Activated naive CD8-positive, alpha-beta T cell (primary cell): ENCODE measurements around the gene EVI5.
"Not testable (repeated sequence)": the region's sequence is repeated elsewhere in the genome, so short reads cannot be mapped to it uniquely, and the experiment has no call there.

Experiments used
- H3K27ac Mint-ChIP-seq: one replicate; pipeline ENCODE4 v1.8.0; 2021; ENCODE audit warnings: mixed read lengths
- H3K27me3 Mint-ChIP-seq: one replicate; pipeline ENCODE4 v1.8.0; 2021; ENCODE audit warnings: mixed read lengths
- H3K36me3 Mint-ChIP-seq: one replicate; pipeline ENCODE4 v1.8.0; 2021; ENCODE audit warnings: mixed read lengths
- H3K4me1 Mint-ChIP-seq: one replicate; pipeline ENCODE4 v1.8.0; 2021; ENCODE audit warnings: low read depth, mixed read lengths
- H3K4me3 Mint-ChIP-seq: one replicate; pipeline ENCODE4 v1.8.0; 2021; ENCODE audit warnings: mild to moderate bottlenecking, mixed read lengths
- H3K9me3 Mint-ChIP-seq: one replicate; pipeline ENCODE4 v1.8.0; 2021; ENCODE audit warnings: low read depth, mixed read lengths

EVI5 gene

DNA sequence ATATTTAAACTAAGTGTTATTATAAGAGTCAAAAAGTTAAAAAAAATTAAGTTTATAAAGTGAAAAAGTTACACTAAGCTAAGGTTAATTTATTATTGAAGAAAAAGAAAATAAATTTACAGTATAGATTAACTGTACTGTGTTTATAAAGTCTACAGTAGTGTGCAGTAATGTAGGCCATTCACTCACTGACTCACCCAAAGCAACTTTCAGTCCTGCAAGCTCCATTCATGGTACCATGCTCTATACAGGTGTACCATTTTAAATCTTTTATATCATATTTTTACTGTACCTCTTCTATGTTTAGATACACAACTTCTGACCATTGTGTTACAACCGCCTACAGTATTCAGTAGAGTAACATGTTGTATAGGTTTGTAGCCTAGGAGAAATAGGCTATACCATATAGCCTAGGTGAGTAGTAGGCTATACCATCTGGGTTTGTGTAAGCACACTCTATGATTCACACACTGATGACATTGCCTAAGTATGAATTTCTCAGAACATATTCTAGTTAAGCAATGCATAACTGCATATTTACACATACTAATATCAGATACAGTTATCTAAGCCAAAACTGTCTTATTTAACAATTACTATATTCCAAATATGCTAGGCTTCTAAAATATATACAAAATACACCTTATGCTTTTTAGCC lies 217.6 kb downstream of the EVI5 start:
- H3K27ac Mint-ChIP-seq: no peak overlapping the region
- H3K9me3 Mint-ChIP-seq: no peaks in the 10 kb centered on the region
- H3K4me3 Mint-ChIP-seq: no peak overlapping the region
- H3K27me3 Mint-ChIP-seq: no peaks in the 10 kb centered on the region
- peaks cover 28% of the 10 kb centered on the region for H3K4me1 Mint-ChIP-seq
- H3K36me3 Mint-ChIP-seq: peaks cover 9% of the 10 kb centered on the region

DNA sequence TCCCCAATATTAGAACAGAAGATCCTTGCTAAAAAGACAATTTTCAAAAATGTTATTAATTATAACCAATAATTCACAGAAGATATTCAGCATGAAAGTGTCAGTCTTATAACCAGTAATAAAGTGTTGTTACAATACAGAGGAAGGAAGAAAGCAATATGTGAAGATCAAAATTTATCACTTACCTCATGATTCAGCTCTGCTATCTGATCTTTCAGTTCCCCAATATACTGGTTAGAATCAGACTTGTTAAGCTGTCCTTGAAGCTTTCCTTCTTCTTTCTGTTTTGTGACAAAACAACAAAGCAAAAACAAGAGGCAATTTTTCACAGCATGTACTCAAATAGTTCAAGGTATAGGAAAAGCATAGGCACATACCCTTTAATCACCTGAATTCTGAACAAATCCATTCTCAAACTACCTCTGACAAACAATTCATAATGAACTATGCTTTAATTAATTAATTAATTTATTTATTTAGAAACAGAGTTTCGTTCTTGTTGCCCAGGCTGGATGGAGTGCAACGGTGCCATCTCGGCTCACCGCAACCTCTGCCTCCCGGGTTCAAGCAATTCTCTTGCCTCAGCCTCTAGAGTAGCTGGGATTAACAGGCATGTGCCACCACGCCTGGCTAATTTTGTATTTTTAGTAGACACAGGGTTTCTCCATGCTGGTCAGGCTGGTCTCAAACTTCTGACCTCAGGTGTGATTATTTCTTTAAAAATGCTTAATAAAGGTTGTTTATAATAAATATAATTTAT lies 221.3 kb downstream of the EVI5 start:
- peaks cover 6% of the 10 kb centered on the region for H3K36me3 Mint-ChIP-seq
- no peaks in the 10 kb centered on the region for H3K27me3 Mint-ChIP-seq
- H3K9me3 Mint-ChIP-seq: no peaks in the 10 kb centered on the region
- H3K4me1 Mint-ChIP-seq: peaks cover 14% of the 10 kb centered on the region
- no peak overlapping the region for H3K27ac Mint-ChIP-seq
- no peak overlapping the region for H3K4me3 Mint-ChIP-seq

DNA sequence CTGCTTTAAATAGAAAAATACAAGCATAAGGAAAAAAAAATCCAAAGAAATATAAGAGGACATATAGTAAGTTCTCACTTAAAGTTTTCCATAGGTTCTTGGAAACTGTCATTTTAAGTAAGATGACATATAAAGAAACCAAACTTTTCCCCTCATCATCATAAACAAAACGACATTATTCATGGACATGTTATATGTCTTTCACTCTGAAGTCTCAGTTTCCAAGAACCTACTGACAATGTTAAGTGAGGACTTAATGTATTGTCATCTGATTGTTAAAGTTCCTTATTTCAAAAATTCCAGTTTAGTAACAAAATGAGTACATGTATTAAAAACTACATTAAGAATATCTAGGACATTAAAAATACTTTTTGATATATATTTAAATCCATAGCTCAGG lies 228.6 kb downstream of the EVI5 start:
- H3K4me1 Mint-ChIP-seq: peaks cover 27% of the 10 kb centered on the region
- H3K4me3 Mint-ChIP-seq: no peak overlapping the region
- peak overlapping the region; percentile 83 for H3K27ac Mint-ChIP-seq
- H3K36me3 Mint-ChIP-seq: peaks cover 7% of the 10 kb centered on the region
- H3K27me3 Mint-ChIP-seq: no peaks in the 10 kb centered on the region
- H3K9me3 Mint-ChIP-seq: no peaks in the 10 kb centered on the region

DNA sequence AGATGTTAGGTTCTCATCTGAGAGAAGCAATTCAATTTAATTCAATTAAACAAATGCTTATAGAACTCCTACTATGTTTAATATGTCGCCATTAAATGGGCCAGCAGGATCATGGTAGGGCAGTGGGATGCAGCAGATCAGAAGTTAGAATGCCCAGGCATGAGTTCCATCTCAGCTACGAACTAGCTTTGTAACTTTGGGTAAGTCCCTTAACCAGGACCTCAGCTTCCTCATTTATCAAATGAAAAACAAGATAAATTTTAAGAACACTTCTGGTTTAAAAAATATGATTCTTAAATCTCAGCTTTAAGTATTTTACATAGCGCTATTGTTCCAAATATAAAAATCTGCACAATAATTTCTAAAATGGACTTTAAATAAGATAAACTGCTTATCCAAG lies 230.7 kb downstream of the EVI5 start:
- Mint-ChIP-seq H3K4me3 (no peak overlapping the region), H3K27me3 (no peaks in the 10 kb centered on the region), H3K36me3 (peaks cover 8% of the 10 kb centered on the region), H3K4me1 (peaks cover 28% of the 10 kb centered on the region), H3K27ac (no peak overlapping the region), H3K9me3 (no peaks in the 10 kb centered on the region)

DNA sequence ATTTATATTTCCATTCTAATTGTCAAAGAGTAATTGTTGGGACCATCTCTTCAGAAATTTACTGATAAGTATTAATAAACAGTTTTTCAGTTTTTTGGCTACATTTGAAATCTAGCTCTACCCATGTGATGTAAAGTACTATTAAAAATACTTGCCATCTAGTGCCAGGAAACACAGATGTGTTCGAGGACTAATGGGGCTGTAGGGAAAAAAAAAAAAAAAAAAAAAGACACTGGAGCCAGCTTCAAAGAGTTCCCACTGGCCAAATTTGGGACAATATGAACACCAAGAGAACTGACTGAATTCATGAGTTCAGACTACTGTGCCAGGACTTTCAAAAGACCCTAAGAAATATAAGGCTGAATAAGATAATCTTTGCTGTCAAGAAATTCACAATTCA lies 233.0 kb downstream of the EVI5 start:
- Mint-ChIP-seq H3K4me1 (peaks cover 31% of the 10 kb centered on the region), H3K4me3 (no peak overlapping the region)

DNA sequence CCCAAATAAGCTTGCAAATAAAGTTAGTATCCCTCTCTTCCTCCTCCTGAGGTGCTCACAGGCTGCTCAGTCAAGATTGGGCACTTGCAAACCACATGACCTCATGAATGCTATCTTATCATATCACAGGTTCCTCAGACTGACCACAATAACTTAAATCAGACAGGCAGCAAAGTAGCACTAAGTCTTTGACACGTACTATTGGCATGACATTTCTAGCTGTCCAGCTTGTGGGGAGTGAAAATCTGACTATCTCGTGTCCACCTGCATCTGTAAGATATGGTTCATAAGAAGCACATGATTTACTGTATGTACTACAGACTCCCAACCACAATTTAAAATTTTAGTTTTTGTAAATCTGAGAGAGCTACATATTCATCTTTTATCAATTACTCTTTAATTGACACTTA lies 240.1 kb downstream of the EVI5 start:
- Mint-ChIP-seq H3K4me1 (peaks cover 43% of the 10 kb centered on the region), H3K36me3 (peaks cover 19% of the 10 kb centered on the region), H3K9me3 (peaks cover 6% of the 10 kb centered on the region), H3K27me3 (no peaks in the 10 kb centered on the region), H3K4me3 (peak overlapping the region; percentile 24), H3K27ac (peak overlapping the region; percentile 70)

More for the DNA sequence above, 233.0 kb downstream of the EVI5 start:
- no peak overlapping the region for H3K27ac Mint-ChIP-seq
- H3K36me3 Mint-ChIP-seq: peaks cover 2% of the 10 kb centered on the region
- no peaks in the 10 kb centered on the region for H3K9me3 Mint-ChIP-seq
- H3K27me3 Mint-ChIP-seq: no peaks in the 10 kb centered on the region

DNA sequence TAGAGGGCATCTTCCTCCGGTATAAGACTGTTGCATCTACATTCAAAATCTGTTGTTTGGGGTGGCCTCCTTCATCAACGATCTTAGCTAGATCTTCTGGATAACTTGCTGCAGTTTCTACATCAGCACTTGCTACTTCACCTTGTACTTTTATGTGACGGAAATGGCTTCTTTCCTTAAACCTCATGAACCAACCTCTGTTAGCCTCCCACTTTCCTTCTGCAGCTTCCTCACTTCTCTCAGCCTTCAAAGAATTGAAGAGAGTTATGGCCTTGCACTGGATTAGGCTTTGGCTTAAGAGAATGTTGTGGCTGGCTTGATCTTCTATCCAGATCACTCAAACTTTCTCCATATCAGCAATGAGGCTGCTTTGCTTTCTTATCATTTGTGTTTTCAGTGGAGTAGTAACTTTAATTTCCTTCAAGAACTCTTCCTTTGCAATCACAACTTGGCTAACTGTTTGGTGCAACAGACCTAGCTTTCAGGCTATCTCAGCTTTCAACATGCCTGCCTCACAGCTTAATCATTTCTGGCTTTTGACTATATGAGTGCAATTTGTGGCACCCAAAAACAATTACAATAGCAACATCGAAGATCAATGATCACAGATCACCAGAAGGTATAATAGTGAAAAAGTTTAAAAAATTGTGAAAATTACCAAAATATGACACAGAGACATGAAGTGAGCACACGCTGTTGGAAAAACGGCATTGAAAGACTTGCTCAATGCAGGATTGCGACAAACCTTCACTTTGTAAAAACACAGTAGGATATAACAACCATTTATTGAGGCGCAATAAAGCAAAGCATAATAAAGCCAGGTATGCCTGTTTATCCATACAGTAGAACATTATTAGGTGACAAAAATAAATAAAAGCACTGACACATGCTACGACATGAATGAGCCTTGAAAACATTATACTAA lies 241.5 kb downstream of the EVI5 start:
- H3K4me3 Mint-ChIP-seq: no peak overlapping the region
- H3K4me1 Mint-ChIP-seq: peaks cover 56% of the 10 kb centered on the region
- no peaks in the 10 kb centered on the region for H3K27me3 Mint-ChIP-seq
- peak overlapping the region; percentile 46 for H3K27ac Mint-ChIP-seq
- H3K9me3 Mint-ChIP-seq: peaks cover 6% of the 10 kb centered on the region
- H3K36me3 Mint-ChIP-seq: peaks cover 16% of the 10 kb centered on the region

DNA sequence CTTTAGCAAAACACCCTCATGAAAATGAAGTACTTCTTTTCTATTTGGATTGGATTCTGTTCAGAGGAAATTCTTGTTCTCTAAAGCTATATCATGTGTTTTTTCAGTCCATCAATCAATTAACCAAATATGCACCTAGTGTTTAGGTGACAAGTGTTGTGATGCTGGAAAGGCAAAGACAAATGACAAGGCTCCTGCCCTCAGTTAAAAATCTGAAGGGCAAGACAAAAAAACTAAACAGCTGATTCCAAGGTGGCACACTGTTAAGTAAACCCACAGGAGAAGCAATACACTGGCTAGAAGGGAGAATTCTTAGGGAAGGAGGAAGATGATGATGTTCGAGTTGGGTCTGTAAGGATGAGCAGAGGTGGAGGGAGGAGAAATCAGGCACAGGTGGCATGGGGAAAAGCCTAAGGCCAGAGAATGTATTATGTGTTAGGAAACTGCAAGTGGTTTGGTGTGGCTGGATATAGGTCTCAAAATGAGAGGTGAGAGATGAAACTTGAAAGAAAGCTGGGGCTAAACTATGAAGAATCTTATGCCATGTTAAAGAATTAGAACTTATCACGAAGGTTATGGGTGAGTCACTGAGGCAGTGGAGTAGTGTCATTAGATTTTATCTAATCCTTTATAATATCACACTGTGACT lies 246.4 kb downstream of the EVI5 start:
- Mint-ChIP-seq H3K4me1 (peaks cover 81% of the 10 kb centered on the region), H3K27me3 (no peaks in the 10 kb centered on the region), H3K36me3 (peaks cover 19% of the 10 kb centered on the region), H3K27ac (peak overlapping the region; percentile 99), H3K4me3 (peak overlapping the region; percentile 78), H3K9me3 (peaks cover 6% of the 10 kb centered on the region)

DNA sequence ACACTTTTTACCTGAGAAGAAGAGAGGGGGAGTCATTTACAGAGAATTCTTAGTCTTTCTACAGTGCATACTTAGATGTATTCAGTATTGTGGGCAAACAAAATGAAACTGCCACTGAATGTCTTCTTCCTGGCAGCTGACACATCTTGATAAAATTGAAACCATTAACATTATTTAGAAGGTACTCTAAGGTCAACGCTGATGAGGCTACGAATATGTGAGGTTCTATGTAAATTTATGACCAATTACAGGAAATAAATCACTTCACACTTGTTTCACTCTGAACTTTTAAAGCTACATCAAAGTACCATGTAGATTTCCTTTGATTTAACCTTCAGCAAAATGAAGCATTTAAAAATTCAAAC lies 246.9 kb downstream of the EVI5 start:
- Mint-ChIP-seq H3K4me3 (peak overlapping the region; percentile 78), H3K9me3 (peaks cover 6% of the 10 kb centered on the region), H3K36me3 (peaks cover 17% of the 10 kb centered on the region), H3K27ac (peak overlapping the region; percentile 99), H3K27me3 (no peaks in the 10 kb centered on the region), H3K4me1 (peaks cover 81% of the 10 kb centered on the region)

DNA sequence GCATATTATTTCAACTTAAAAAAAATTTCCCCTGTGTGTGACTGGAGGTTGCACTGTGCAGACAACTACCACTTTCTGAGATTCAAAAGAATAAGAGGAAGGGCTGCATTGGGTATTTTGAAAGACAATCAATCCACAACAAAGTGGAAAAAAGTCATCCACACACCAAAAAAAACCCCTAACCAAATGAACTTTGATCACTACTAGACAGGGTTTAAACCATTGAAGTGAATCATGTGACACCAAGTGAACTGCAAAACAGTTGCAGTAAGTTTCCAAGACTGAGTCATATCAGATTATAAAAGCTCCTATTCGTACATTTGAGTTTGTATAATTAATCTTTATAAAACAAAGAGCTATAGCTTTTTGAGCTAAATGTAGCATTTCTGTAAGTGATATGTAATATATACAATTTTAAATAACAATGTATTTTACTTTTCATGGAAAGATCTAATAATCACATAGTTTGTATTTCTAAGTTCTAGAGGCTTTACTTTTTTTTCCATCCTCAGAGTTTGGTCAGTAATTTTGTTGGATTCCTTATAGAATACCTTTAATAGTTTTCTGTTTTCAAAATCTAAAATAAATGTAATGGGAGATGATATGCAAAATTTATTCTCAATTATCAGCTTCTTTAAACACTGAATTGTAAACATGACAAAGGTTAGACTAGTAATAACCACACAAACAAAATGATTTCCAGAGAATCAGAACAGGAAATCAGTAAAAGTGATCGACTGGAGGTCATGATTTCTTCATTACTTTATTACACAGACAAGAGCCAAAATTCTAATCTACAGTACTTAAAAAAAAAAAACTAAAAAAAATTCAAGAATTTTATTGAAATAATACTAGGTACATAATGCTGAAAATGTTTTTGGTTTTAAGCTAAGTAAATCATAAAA lies 247.7 kb downstream of the EVI5 start:
- Mint-ChIP-seq H3K27me3 (no peaks in the 10 kb centered on the region), H3K4me1 (peaks cover 83% of the 10 kb centered on the region), H3K9me3 (peaks cover 7% of the 10 kb centered on the region), H3K4me3 (peak overlapping the region; percentile 73), H3K36me3 (peaks cover 16% of the 10 kb centered on the region), H3K27ac (peak overlapping the region; percentile 99)

DNA sequence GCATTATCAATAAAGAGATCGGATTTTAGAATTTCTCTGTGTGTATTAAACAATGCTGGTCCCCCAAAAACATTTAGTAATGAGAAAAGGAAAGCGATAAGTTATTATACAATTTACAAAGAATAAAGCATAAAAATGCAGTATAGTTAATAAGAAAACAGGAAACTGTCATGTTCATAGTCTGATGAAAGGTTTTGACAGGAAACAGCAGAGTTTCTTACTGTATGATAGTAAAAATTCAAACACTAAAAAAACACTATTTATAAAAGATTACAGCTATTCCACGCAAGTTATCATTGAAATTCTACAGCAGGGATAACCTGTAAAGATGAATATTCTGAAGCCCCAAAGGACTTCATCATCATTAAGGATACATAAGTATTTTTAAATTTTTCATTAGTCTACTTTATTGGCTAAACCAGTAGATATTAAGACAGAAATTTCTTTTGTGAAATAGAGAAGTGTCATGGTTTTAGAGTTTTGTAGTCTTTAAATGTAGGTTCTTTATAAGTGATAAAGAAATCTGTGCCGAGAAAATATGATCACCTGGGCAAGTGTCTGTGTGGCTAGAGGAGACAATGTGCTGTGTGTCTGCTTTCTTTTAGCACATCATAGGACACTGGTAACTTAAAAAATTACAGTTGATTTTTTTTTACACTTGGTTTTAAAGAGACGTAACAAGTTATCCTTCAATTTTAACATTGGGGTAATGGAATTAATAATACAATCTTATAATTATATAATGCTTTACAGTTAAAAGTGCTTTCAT lies 248.5 kb downstream of the EVI5 start:
- H3K36me3 Mint-ChIP-seq: peaks cover 14% of the 10 kb centered on the region

DNA sequence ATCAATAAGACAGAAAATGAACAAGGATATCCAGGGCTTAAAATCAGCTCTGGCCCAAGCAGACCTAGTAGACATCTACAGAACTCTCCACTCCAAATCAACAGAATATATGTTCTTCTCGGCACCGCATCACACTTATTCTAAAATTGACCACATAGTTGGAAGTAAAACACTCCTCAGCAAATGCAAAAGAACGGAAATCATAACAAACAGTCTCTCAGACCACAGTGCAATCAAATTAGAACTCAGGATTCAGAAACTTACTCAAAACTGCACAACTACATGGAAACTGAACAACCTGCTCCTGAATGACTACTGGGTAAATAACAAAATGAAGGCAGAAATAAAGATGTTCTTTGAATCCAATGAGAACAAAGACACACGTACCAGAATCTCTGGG lies 252.5 kb downstream of the EVI5 start:
- not testable (repeated sequence) for H3K9me3 Mint-ChIP-seq, H3K27me3 Mint-ChIP-seq
- H3K36me3 Mint-ChIP-seq: peaks cover 14% of the 10 kb centered on the region
- peak overlapping the region; percentile 99 for H3K27ac Mint-ChIP-seq
- H3K4me3 Mint-ChIP-seq: peak overlapping the region; percentile 4
- H3K4me1 Mint-ChIP-seq: peaks cover 62% of the 10 kb centered on the region

More for the DNA sequence above, 248.5 kb downstream of the EVI5 start:
- peak overlapping the region; percentile 99 for H3K27ac Mint-ChIP-seq
- H3K4me1 Mint-ChIP-seq: peaks cover 86% of the 10 kb centered on the region
- peaks cover 5% of the 10 kb centered on the region for H3K9me3 Mint-ChIP-seq
- peak overlapping the region; percentile 73 for H3K4me3 Mint-ChIP-seq
- H3K27me3 Mint-ChIP-seq: no peaks in the 10 kb centered on the region

DNA sequence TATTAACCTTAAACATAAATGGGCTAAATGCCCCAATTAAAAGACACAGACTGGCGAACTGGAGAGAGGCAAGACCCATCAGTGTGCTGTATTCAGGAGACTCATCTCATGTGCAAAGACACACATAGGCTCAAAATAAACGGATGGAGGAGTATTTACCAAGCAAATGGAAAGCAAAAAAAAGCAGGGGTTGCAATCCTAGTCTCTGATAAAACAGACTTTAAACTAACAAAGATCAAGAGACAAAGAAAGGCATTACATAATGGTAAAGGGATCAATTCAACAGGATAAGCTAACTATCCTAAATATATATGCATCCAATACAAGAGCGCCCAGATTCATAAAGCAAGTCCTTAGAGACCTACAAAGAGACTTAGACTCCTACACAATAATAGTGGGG lies 253.0 kb downstream of the EVI5 start:
- H3K27me3 Mint-ChIP-seq, H3K9me3 Mint-ChIP-seq: not testable (repeated sequence)
- peaks cover 59% of the 10 kb centered on the region for H3K4me1 Mint-ChIP-seq
- peak overlapping the region; percentile 99 for H3K27ac Mint-ChIP-seq
- H3K36me3 Mint-ChIP-seq: peaks cover 14% of the 10 kb centered on the region
- H3K4me3 Mint-ChIP-seq: peak overlapping the region; percentile 4
